Stimulated activated CD4-positive, alpha-beta T cell treated with anti-CD3 and anti-CD28 coated beads, Interleukin-1b, Interleukin-23, amount 100 ng/mL, for 1 hour (primary cell): Measurements from ENCODE around the gene PLXDC2.
"Not testable (repeated sequence)": the region's sequence is repeated elsewhere in the genome, so short reads cannot be mapped to it uniquely, and the experiment has no call there.

Source experiments
- DNase-seq, 2 donors: peaks; one replicate each; pipeline ENCODE4 v3.0.0-alpha.2; 2020; ENCODE audit warnings: low read depth in 2 of 2

The PLXDC2 gene

GRCh38 chr10:20041931-20042330, 225.7 kb downstream of the PLXDC2 start:
- DNase-seq, result no peak

- DNase-seq, result not testable (repeated sequence)
Measured at GRCh38 chr10:20045100-20045499, 228.9 kb downstream of the PLXDC2 start.

- DNase-seq, result no peak
Measured at GRCh38 chr10:20048161-20048560, 231.9 kb downstream of the PLXDC2 start.

GRCh38 chr10:20058135-20058534, 241.9 kb downstream of the PLXDC2 start:
- no peak for DNase-seq

- DNase-seq, result no peak
Measured at GRCh38 chr10:20059084-20059835, 243.0 kb downstream of the PLXDC2 start.

GRCh38 chr10:20065814-20066213, 249.6 kb downstream of the PLXDC2 start:
- no peak for DNase-seq

- DNase-seq, result no peak
Measured at GRCh38 chr10:20073167-20073566, 256.9 kb downstream of the PLXDC2 start.

GRCh38 chr10:20075713-20076112, 259.5 kb downstream of the PLXDC2 start:
- no peak for DNase-seq

- DNase-seq, result no peak
Measured at GRCh38 chr10:20084451-20084850, 268.2 kb downstream of the PLXDC2 start.

- DNase-seq, result no peak
Measured at GRCh38 chr10:20085115-20085514, 268.9 kb downstream of the PLXDC2 start.

GRCh38 chr10:20087353-20087752, 271.1 kb downstream of the PLXDC2 start:
- no peak for DNase-seq

GRCh38 chr10:20088061-20088701, 271.9 kb downstream of the PLXDC2 start:
- DNase-seq, result no peak

- DNase-seq, result no peak
Measured at GRCh38 chr10:20089879-20090278, 273.6 kb downstream of the PLXDC2 start.

GRCh38 chr10:20090831-20091230, 274.6 kb downstream of the PLXDC2 start:
- no peak for DNase-seq

GRCh38 chr10:20091698-20092097, 275.5 kb downstream of the PLXDC2 start:
- no peak for DNase-seq

GRCh38 chr10:20093600-20093999, 277.4 kb downstream of the PLXDC2 start:
- no peak for DNase-seq

GRCh38 chr10:20094226-20094976, 278.2 kb downstream of the PLXDC2 start:
- DNase-seq, result no peak

- no peak for DNase-seq
Measured at GRCh38 chr10:20100171-20100570, 283.9 kb downstream of the PLXDC2 start.

- no peak for DNase-seq
Measured at GRCh38 chr10:20105236-20105635, 289.0 kb downstream of the PLXDC2 start.

GRCh38 chr10:20105931-20106330, 289.7 kb downstream of the PLXDC2 start:
- no peak for DNase-seq

- DNase-seq, result no peak
Measured at GRCh38 chr10:20108021-20108420, 291.8 kb downstream of the PLXDC2 start.

- no peak for DNase-seq
Measured at GRCh38 chr10:20109613-20110012, 293.4 kb downstream of the PLXDC2 start.
